GM19351 (cell line): ENCODE data around the gene FAM98B.

Experiments
- ATAC-seq: cut with Tn5 transposase; IDR thresholded peaks from one replicate; pipeline ENCODE4 v1.9.1; 2021; ENCODE audit warnings: mild to moderate bottlenecking, moderate library complexity; ENCODE audit not compliant: unreplicated experiment

FAM98B gene

GRCh38 chr15:38534691-38535090 is 80.8 kb downstream of the FAM98B start:
- no peak for ATAC-seq

DNA sequence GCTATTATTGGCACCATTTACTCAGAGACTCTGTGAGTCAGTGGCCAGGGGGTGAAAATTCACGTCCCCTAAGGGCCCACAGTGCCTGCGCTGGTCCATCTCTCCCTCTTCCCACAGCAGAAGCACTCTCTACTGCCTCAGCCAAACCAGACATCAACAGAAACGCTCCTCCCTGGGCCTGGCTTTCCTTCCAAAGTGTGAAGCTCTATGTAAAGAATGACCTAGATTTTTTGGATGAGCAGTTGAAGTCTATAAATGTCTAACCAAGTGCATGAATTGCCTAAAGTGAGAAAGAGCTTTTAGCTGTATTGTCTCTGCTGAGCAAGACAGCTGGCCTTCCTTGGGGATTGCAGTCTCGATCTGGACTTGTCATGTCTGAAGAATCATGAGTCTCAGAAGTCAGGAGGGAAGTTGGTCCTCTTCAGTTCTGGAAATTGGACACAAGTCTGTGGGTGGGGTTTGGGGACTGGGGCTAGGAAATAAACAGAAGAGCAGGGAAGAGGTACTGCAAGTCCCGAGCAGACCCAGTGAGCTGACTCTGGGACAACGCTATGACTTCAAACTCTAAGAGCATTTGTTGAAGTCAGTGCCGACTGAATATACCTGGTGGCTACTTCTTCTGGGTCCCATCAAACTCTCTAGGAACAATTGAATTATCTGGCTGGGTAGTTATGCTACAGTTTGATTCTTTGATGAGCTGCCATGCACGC is 81.7 kb downstream of the FAM98B start:
- ATAC-seq = no peak

DNA sequence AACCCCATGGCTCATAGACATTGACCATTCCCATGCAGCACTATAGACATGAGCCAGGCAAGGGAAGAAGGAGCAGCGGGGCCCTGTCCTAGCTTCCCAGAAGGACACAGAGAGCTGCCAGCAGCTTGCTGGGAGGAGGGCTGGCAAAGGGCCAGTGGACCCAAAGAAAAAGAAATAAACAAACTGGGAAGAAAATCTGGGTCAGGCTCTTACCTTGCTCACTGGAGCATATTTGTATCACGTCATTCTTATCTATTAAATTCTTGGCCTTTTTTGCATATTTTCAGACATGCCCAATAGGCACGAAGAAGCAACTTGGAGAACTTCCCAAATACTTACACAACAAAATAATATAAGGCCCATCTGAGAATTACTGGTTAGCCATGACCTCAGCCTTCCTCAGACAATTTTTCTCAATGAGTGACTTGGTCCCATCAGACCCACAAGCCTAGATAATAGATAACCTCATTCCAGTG is 82.3 kb downstream of the FAM98B start:
- ATAC-seq = no peak
